C4-2B (cell line): ENCODE measurements around the gene TMIGD1.

Experiments used
- ZFX ChIP-seq: fragments of 450-650 bp; IDR thresholded peaks from 2 replicates; pipeline ENCODE4 v1.6.1; 2017
- TF ChIP-seq, protein P1 (sequence below): fragments of 450-650 bp; conservative IDR thresholded peaks from 2 replicates; pipeline ENCODE4 v1.5.1; 2017; ENCODE audit warnings: mild to moderate bottlenecking

DNA sequence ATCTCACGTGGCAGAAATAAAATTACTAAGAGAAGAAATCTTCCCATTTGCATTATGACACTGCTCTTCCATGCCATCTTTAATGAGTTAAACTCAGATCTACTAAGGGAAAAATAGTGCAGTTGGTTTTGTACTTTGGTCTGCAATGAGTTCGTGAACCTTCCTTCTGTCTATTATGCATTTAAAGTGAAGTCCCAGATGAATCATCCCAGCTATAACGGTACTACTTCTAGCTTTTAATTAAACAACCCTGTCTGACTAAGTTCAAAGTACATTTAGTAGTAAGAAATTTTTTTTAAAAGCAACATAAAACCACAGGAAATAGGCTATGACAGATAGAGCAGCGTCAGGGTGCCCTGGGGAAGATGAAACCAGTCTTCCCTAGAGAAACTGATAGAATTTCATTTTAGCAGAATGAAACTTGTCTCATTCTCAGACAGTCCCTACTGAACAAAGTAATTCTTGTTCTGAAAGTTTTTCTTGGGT is 1.8 kb downstream of the TMIGD1 start:
- TF ChIP-seq, protein P1, sequence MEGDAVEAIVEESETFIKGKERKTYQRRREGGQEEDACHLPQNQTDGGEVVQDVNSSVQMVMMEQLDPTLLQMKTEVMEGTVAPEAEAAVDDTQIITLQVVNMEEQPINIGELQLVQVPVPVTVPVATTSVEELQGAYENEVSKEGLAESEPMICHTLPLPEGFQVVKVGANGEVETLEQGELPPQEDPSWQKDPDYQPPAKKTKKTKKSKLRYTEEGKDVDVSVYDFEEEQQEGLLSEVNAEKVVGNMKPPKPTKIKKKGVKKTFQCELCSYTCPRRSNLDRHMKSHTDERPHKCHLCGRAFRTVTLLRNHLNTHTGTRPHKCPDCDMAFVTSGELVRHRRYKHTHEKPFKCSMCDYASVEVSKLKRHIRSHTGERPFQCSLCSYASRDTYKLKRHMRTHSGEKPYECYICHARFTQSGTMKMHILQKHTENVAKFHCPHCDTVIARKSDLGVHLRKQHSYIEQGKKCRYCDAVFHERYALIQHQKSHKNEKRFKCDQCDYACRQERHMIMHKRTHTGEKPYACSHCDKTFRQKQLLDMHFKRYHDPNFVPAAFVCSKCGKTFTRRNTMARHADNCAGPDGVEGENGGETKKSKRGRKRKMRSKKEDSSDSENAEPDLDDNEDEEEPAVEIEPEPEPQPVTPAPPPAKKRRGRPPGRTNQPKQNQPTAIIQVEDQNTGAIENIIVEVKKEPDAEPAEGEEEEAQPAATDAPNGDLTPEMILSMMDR = no peak
- TF ChIP-seq ZFX = no peak
